Measurements from ENCODE around the gene PCDHGB5. TPM values are rescaled to one million over a fixed set of nuclear protein-coding genes. Genes with fewer than 3 reads are reported as not detected.
"Not testable (repeated sequence)": the region's sequence is repeated elsewhere in the genome, so short reads cannot be mapped to it uniquely, and the experiment has no call there.

The PCDHGB5 gene
- total RNA-seq, result not detected

GRCh38 chr5:141397756-141398551, at the start of gene PCDHGB5:
Gene PCDHGB5, plus strand, starts transcription at chr5:141397947. Its CDS starts 181 bp downstream, at chr5:141398128.
- DNase-seq, result peak; percentile 38
- H3K4me1 Mint-ChIP-seq, H3K4me3 Mint-ChIP-seq, H3K27ac Mint-ChIP-seq: not testable (repeated sequence)
- ChIA-PET CTCF (interaction anchor here (0.9 to 2.3 kb wide), 8 partner anchors 9 to 166 kb away, joined by 3 to 11 read pairs (median 5); partner anchors contain the start of genes PCDHGA10, PCDHGA11, PCDHGB3 and PCDHGB6), POLR2A (interaction anchor here (1.1 kb wide), 1 partner anchor 78 kb away, joined by 3 read pairs; the partner anchor contains the start of gene TAF7)
- Mint-ChIP-seq H3K36me3 (ENCODE audit: low read depth) (peaks cover 13% of the 10 kb centered on the region), H3K27me3 (peaks cover 41% of the 10 kb centered on the region), H3K9me3 (peaks cover 11% of the 10 kb centered on the region)

GRCh38 chr5:141349917-141350619, 47.7 kb upstream of the PCDHGB5 start, which contains the start of gene PCDHGB1:
Gene PCDHGB1, plus strand, starts transcription at chr5:141350099. Its CDS starts 162 bp downstream, at chr5:141350261.
- Mint-ChIP-seq H3K9me3 (peaks cover 20% of the 10 kb centered on the region), H3K4me1 (peaks cover 2% of the 10 kb centered on the region), H3K27me3 (peaks cover 10% of the 10 kb centered on the region), H3K27ac (no peak within 1 kb of the TSS), H3K36me3 (ENCODE audit: low read depth) (peaks cover 8% of the 10 kb centered on the region), H3K4me3 (no peak within 1 kb of the TSS)
- POLR2A ChIA-PET, result interaction anchor here (1.0 kb wide), 1 partner anchor 29 kb away, joined by 3 read pairs; the partner anchor contains the start of gene TAF7
- peak; percentile 47 for DNase-seq
- CTCF ChIA-PET, result interaction anchor here (0.9 to 1.4 kb wide), 8 partner anchors 19 to 214 kb away, joined by 3 to 4 read pairs (median 3); partner anchors contain the start of genes PCDHGA1, PCDHGB3, PCDHGB7 and TAF7

- CTCF ChIA-PET, result no interaction called here
- H3K27me3 Mint-ChIP-seq, result peaks cover 14% of the 10 kb centered on the region
- no peak for DNase-seq
These were observed 46.2 kb upstream of the PCDHGB5 start for GRCh38 chr5:141351591-141351990.

GRCh38 chr5:141354900-141355469, 42.8 kb upstream of the PCDHGB5 start, which contains the start of gene PCDHGA4:
Gene PCDHGA4, plus strand, starts transcription at chr5:141355021. Its CDS starts 87 bp downstream, at chr5:141355108.
- DNase-seq, result no peak
- Mint-ChIP-seq H3K4me1 (peaks cover 4% of the 10 kb centered on the region), H3K9me3 (peaks cover 11% of the 10 kb centered on the region), H3K4me3 (no peak within 1 kb of the TSS), H3K27me3 (peaks cover 21% of the 10 kb centered on the region), H3K36me3 (ENCODE audit: low read depth) (peaks cover 8% of the 10 kb centered on the region), H3K27ac (no peak within 1 kb of the TSS)
- ChIA-PET CTCF (interaction anchor here (0.6 to 1.8 kb wide), 5 partner anchors 29 to 66 kb away, joined by 3 to 6 read pairs (median 3); partner anchors contain the start of genes PCDHGA11 and TAF7), POLR2A (interaction anchor here (0.7 kb wide), 1 partner anchor 8 kb away, joined by 3 read pairs; no protein-coding TSS in a partner anchor)

More at GRCh38 chr5:141351591-141351990, 46.2 kb upstream of the PCDHGB5 start:
- Mint-ChIP-seq H3K4me1 (peaks cover 2% of the 10 kb centered on the region), H3K9me3 (peaks cover 12% of the 10 kb centered on the region), H3K4me3 (no peak overlapping the region), H3K36me3 (ENCODE audit: low read depth) (peaks cover 5% of the 10 kb centered on the region), H3K27ac (no peak overlapping the region)
- POLR2A ChIA-PET, result no interaction called here

- peaks cover 2% of the 10 kb centered on the region for H3K4me1 Mint-ChIP-seq
- peaks cover 8% of the 10 kb centered on the region for H3K36me3 Mint-ChIP-seq (ENCODE audit: low read depth)
- CTCF ChIA-PET, result interaction anchor here (0.6 to 1.5 kb wide), 4 partner anchors 30 to 65 kb away, joined by 3 to 4 read pairs (median 3); partner anchors contain the start of gene PCDHGA11
- DNase-seq, result no peak
- POLR2A ChIA-PET, result interaction anchor here (0.7 kb wide), 1 partner anchor 9 kb away, joined by 3 read pairs; no protein-coding TSS in a partner anchor
- peaks cover 23% of the 10 kb centered on the region for H3K27me3 Mint-ChIP-seq
- no peak overlapping the region for H3K4me3 Mint-ChIP-seq
- no peak overlapping the region for H3K27ac Mint-ChIP-seq
- H3K9me3 Mint-ChIP-seq, result peaks cover 11% of the 10 kb centered on the region
These were observed 42.1 kb upstream of the PCDHGB5 start for GRCh38 chr5:141355641-141356040.

- no peak for DNase-seq
- ChIA-PET POLR2A (no interaction called here), CTCF (interaction anchor here (0.8 kb wide), 1 partner anchor 41 kb away, joined by 3 read pairs; no protein-coding TSS in a partner anchor)
- peaks cover 28% of the 10 kb centered on the region for H3K27me3 Mint-ChIP-seq
- peaks cover 2% of the 10 kb centered on the region for H3K4me1 Mint-ChIP-seq
- no peak overlapping the region for H3K4me3 Mint-ChIP-seq
- H3K27ac Mint-ChIP-seq, result no peak overlapping the region
- peaks cover 9% of the 10 kb centered on the region for H3K36me3 Mint-ChIP-seq (ENCODE audit: low read depth)
- H3K9me3 Mint-ChIP-seq, result peaks cover 16% of the 10 kb centered on the region
These were observed 41.6 kb upstream of the PCDHGB5 start for GRCh38 chr5:141356133-141356532.

GRCh38 chr5:141356950-141357349, 40.8 kb upstream of the PCDHGB5 start:
- ChIA-PET CTCF (no interaction called here), POLR2A (no interaction called here)
- H3K9me3 Mint-ChIP-seq, result peaks cover 18% of the 10 kb centered on the region
- H3K36me3 Mint-ChIP-seq (ENCODE audit: low read depth), result peaks cover 9% of the 10 kb centered on the region
- no peak for DNase-seq
- H3K4me1 Mint-ChIP-seq, result peaks cover 2% of the 10 kb centered on the region
- H3K27ac Mint-ChIP-seq, result no peak overlapping the region
- H3K27me3 Mint-ChIP-seq, result peaks cover 32% of the 10 kb centered on the region
- no peak overlapping the region for H3K4me3 Mint-ChIP-seq

GRCh38 chr5:141359790-141360426, 37.8 kb upstream of the PCDHGB5 start, which contains the start of gene PCDHGB2:
Gene PCDHGB2, plus strand, starts transcription at chr5:141359994. Its CDS starts 142 bp downstream, at chr5:141360136.
- Mint-ChIP-seq H3K27me3 (peaks cover 53% of the 10 kb centered on the region), H3K9me3 (peaks cover 20% of the 10 kb centered on the region), H3K27ac (peak within 1 kb of the TSS; percentile 36), H3K4me1 (peaks cover 2% of the 10 kb centered on the region), H3K4me3 (peak within 1 kb of the TSS; percentile 68), H3K36me3 (ENCODE audit: low read depth) (peaks cover 10% of the 10 kb centered on the region)
- DNase-seq, result no peak
- CTCF ChIA-PET, result interaction anchor here (1.0 kb wide), 1 partner anchor 39 kb away, joined by 4 read pairs; the partner anchor contains the start of gene TAF7
- POLR2A ChIA-PET, result no interaction called here

GRCh38 chr5:141360685-141361084, 37.1 kb upstream of the PCDHGB5 start:
- peaks cover 2% of the 10 kb centered on the region for H3K4me1 Mint-ChIP-seq
- no peak overlapping the region for H3K27ac Mint-ChIP-seq
- peaks cover 61% of the 10 kb centered on the region for H3K27me3 Mint-ChIP-seq
- peaks cover 13% of the 10 kb centered on the region for H3K36me3 Mint-ChIP-seq (ENCODE audit: low read depth)
- ChIA-PET CTCF (no interaction called here), POLR2A (no interaction called here)
- H3K4me3 Mint-ChIP-seq, result no peak overlapping the region
- no peak for DNase-seq
- H3K9me3 Mint-ChIP-seq, result peaks cover 26% of the 10 kb centered on the region

- H3K27me3 Mint-ChIP-seq, result peaks cover 60% of the 10 kb centered on the region
- no peak overlapping the region for H3K27ac Mint-ChIP-seq
- peaks cover 24% of the 10 kb centered on the region for H3K9me3 Mint-ChIP-seq
- peaks cover 18% of the 10 kb centered on the region for H3K36me3 Mint-ChIP-seq (ENCODE audit: low read depth)
- ChIA-PET POLR2A (no interaction called here), CTCF (no interaction called here)
- DNase-seq, result no peak
- peaks cover 2% of the 10 kb centered on the region for H3K4me1 Mint-ChIP-seq
- no peak overlapping the region for H3K4me3 Mint-ChIP-seq
These were observed 35.0 kb upstream of the PCDHGB5 start for GRCh38 chr5:141362719-141363118.

- CTCF ChIA-PET, result interaction anchor here (1.3 kb wide), 1 partner anchor 49 kb away, joined by 3 read pairs; the partner anchor contains the start of gene PCDHGA10
- H3K27ac Mint-ChIP-seq, result no peak within 1 kb of the TSS
- no peak for DNase-seq
- peaks cover 18% of the 10 kb centered on the region for H3K36me3 Mint-ChIP-seq (ENCODE audit: low read depth)
- H3K4me3 Mint-ChIP-seq, result no peak within 1 kb of the TSS
- H3K27me3 Mint-ChIP-seq, result peaks cover 59% of the 10 kb centered on the region
- H3K9me3 Mint-ChIP-seq, result peaks cover 24% of the 10 kb centered on the region
- peaks cover 2% of the 10 kb centered on the region for H3K4me1 Mint-ChIP-seq
- POLR2A ChIA-PET, result no interaction called here
These were observed 33.6 kb upstream of the PCDHGB5 start, which contains the start of gene PCDHGA5 for GRCh38 chr5:141363952-141364660. Gene PCDHGA5, plus strand, starts transcription at chr5:141364162. Its CDS starts 169 bp downstream, at chr5:141364331.

Data from activated CD4-positive, alpha-beta memory T cell treated with anti-CD3 and anti-CD28 coated beads, Interleukin-2, amount 10 ng/mL, durations not matched to agents 7 days and 5 days (primary cell).